Measurements from ENCODE around the gene CSNK1G1. TPM values are rescaled to one million over a fixed set of nuclear protein-coding genes. Genes with fewer than 3 reads are reported as not detected.
A peak's percentile ranks its signal among the peaks of the same experiment; 100 is the strongest.

The CSNK1G1 gene
- total RNA-seq, 1 donor, result 34.0 TPM

DNA sequence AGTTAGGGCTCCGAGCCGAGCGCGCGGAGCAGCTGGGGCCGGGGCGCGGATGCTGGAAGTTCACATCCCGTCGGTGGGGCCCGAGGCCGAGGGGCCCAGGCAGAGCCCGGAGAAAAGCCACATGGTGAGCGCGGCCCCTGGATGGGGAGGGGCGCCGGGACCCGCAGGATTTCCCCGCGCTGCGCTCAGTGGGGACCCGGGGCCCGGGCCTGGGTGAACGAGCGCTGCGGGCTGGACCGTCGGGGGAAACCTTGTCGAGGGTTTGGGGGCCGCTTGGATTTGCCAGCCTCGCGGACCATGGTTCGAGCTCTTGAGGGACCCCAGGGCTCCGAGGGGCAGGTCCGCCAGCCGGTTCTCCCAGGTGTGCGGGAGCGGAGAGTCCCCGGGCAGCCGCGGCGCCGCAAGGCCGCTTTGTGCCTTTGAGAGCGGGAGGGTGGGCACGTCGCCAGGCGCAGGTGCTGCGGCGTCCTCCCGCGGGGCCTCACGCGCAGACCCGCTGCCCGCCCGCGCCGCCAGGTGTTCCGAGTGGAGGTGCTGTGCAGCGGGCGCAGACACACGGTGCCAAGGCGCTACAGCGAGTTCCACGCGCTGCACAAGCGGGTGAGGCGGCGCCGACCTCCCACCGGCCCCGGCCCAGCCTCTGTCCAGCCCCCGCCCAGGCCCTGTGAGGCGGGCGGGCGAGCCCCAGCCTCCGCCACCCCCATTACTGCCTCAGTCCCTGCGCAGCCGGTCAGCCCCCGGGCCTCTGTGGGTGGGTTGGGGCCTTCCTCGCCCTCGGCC, 204.1 kb downstream of the CSNK1G1 start, which contains the start of gene SNX22:
Gene SNX22, plus strand, starts transcription at position 5 of the 780 bp plus-strand sequence. Its CDS starts 45 bp downstream, at position 50.
- Histone ChIP-seq H2AFZ (ENCODE audit: low read length) (no peak within 1 kb of the TSS), H3K9me3 (ENCODE audit: low read depth, low read length) (no peaks in the 10 kb centered on the region), H3K4me2 (ENCODE audit: insufficient read depth, low read length) (peak within 1 kb of the TSS; percentile 59), H3K79me2 (ENCODE audit: insufficient read depth, low read length) (no peaks in the 10 kb centered on the region), H4K20me1 (ENCODE audit: insufficient read depth, low read length) (peaks cover 24% of the 10 kb centered on the region), H3K4me1 (ENCODE audit: insufficient read depth, low read length) (peaks cover 3% of the 10 kb centered on the region), H3K27me3 (ENCODE audit: insufficient read depth, low read length) (peaks cover 21% of the 10 kb centered on the region), H3K4me3 (ENCODE audit: insufficient read depth, low read length) (peak within 1 kb of the TSS; percentile 48), H3K27ac (ENCODE audit: low read depth, low read length) (no peak within 1 kb of the TSS), H3K36me3 (ENCODE audit: insufficient read depth, low read length) (peaks cover 24% of the 10 kb centered on the region)
- TF ChIP-seq, protein P1, sequence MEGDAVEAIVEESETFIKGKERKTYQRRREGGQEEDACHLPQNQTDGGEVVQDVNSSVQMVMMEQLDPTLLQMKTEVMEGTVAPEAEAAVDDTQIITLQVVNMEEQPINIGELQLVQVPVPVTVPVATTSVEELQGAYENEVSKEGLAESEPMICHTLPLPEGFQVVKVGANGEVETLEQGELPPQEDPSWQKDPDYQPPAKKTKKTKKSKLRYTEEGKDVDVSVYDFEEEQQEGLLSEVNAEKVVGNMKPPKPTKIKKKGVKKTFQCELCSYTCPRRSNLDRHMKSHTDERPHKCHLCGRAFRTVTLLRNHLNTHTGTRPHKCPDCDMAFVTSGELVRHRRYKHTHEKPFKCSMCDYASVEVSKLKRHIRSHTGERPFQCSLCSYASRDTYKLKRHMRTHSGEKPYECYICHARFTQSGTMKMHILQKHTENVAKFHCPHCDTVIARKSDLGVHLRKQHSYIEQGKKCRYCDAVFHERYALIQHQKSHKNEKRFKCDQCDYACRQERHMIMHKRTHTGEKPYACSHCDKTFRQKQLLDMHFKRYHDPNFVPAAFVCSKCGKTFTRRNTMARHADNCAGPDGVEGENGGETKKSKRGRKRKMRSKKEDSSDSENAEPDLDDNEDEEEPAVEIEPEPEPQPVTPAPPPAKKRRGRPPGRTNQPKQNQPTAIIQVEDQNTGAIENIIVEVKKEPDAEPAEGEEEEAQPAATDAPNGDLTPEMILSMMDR (IDR thresholded peaks at IDR 0.05; ENCODE audit: extremely low read depth, low read depth, low read length), result no peak
- peak; percentile 87 for DNase-seq (ENCODE audit: insufficient read length, low spot score, missing footprints)

- peak; percentile 85 for DNase-seq (ENCODE audit: insufficient read length, low spot score, missing footprints)
- Histone ChIP-seq H3K27me3 (ENCODE audit: insufficient read depth, low read length) (peaks cover 21% of the 10 kb centered on the region), H3K4me1 (ENCODE audit: insufficient read depth, low read length) (peaks cover 3% of the 10 kb centered on the region)
These were observed 205.9 kb downstream of the CSNK1G1 start for GRCh38 chr15:64149893-64150578.

DNA sequence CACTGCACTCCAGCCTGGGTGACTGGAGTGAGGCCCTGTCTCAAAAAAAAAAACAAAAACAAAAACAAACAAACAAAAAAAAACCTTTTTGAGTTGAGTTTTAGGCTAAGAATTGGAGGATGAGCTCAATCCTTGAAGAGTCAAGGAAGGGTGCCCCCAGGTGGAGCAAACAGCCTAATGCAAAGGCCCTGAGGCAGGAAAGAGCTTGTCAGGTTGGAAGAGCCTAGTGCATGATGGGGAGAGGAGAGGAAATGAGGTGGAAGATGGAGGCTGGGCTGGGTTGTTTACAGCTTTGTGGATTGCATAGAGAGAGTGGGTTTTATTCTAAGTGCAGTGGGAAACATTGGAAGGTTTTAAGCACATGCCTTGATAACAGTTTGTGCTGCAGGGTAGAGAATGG, 206.5 kb downstream of the CSNK1G1 start:
- TF ChIP-seq, protein P1 (IDR thresholded peaks at IDR 0.05; ENCODE audit: extremely low read depth, low read depth, low read length), result peak; percentile 21
- Histone ChIP-seq H3K27me3 (ENCODE audit: insufficient read depth, low read length) (peaks cover 21% of the 10 kb centered on the region), H3K4me2 (ENCODE audit: insufficient read depth, low read length) (no peak overlapping the region)

More at GRCh38 chr15:64149893-64150578, 205.9 kb downstream of the CSNK1G1 start:
- H2AFZ ChIP-seq (ENCODE audit: low read length), result no peak overlapping the region
- no peaks in the 10 kb centered on the region for H3K9me3 ChIP-seq (ENCODE audit: low read depth, low read length)
- H3K27ac ChIP-seq (ENCODE audit: low read depth, low read length), result no peak overlapping the region
- H3K79me2 ChIP-seq (ENCODE audit: insufficient read depth, low read length), result no peaks in the 10 kb centered on the region
- no peak overlapping the region for H3K4me2 ChIP-seq (ENCODE audit: insufficient read depth, low read length)
- TF ChIP-seq, protein P1 (IDR thresholded peaks at IDR 0.05; ENCODE audit: extremely low read depth, low read depth, low read length), result no peak
- H3K36me3 ChIP-seq (ENCODE audit: insufficient read depth, low read length), result peaks cover 6% of the 10 kb centered on the region
- peaks cover 12% of the 10 kb centered on the region for H4K20me1 ChIP-seq (ENCODE audit: insufficient read depth, low read length)
- no peak overlapping the region for H3K4me3 ChIP-seq (ENCODE audit: insufficient read depth, low read length)

GRCh38 chr15:64148581-64148980, 207.4 kb downstream of the CSNK1G1 start:
- H3K4me2 ChIP-seq (ENCODE audit: insufficient read depth, low read length), result no peak overlapping the region

More for the DNA sequence above, 206.5 kb downstream of the CSNK1G1 start:
- no peak overlapping the region for H3K4me3 ChIP-seq (ENCODE audit: insufficient read depth, low read length)
- H3K36me3 ChIP-seq (ENCODE audit: insufficient read depth, low read length), result peaks cover 11% of the 10 kb centered on the region
- DNase-seq (ENCODE audit: insufficient read length, low spot score, missing footprints), result no peak
- H3K27ac ChIP-seq (ENCODE audit: low read depth, low read length), result no peak overlapping the region
- peaks cover 12% of the 10 kb centered on the region for H4K20me1 ChIP-seq (ENCODE audit: insufficient read depth, low read length)
- peaks cover 3% of the 10 kb centered on the region for H3K4me1 ChIP-seq (ENCODE audit: insufficient read depth, low read length)
- no peak overlapping the region for H2AFZ ChIP-seq (ENCODE audit: low read length)
- H3K9me3 ChIP-seq (ENCODE audit: low read depth, low read length), result no peaks in the 10 kb centered on the region
- H3K79me2 ChIP-seq (ENCODE audit: insufficient read depth, low read length), result no peaks in the 10 kb centered on the region

More at GRCh38 chr15:64148581-64148980, 207.4 kb downstream of the CSNK1G1 start:
- no peak overlapping the region for H3K4me3 ChIP-seq (ENCODE audit: insufficient read depth, low read length)
- DNase-seq (ENCODE audit: insufficient read length, low spot score, missing footprints), result no peak
- H3K9me3 ChIP-seq (ENCODE audit: low read depth, low read length), result no peaks in the 10 kb centered on the region
- H3K27ac ChIP-seq (ENCODE audit: low read depth, low read length), result no peak overlapping the region
- peaks cover 12% of the 10 kb centered on the region for H3K36me3 ChIP-seq (ENCODE audit: insufficient read depth, low read length)
- H4K20me1 ChIP-seq (ENCODE audit: insufficient read depth, low read length), result peaks cover 5% of the 10 kb centered on the region
- TF ChIP-seq, protein P1 (IDR thresholded peaks at IDR 0.05; ENCODE audit: extremely low read depth, low read depth, low read length), result no peak
- H3K27me3 ChIP-seq (ENCODE audit: insufficient read depth, low read length), result peaks cover 21% of the 10 kb centered on the region
- H3K79me2 ChIP-seq (ENCODE audit: insufficient read depth, low read length), result no peaks in the 10 kb centered on the region
- no peak overlapping the region for H2AFZ ChIP-seq (ENCODE audit: low read length)
- peaks cover 3% of the 10 kb centered on the region for H3K4me1 ChIP-seq (ENCODE audit: insufficient read depth, low read length)

Measured in osteoblast (primary cell).